ENCODE data around the gene C14orf119. TPM values are rescaled to one million over a fixed set of nuclear protein-coding genes. Genes with fewer than 3 reads are reported as not detected.

Gene C14orf119
- polyA plus RNA-seq, 6 donors from 2014 or later = 31.7 to 81.0 (median 69.0) TPM

DNA sequence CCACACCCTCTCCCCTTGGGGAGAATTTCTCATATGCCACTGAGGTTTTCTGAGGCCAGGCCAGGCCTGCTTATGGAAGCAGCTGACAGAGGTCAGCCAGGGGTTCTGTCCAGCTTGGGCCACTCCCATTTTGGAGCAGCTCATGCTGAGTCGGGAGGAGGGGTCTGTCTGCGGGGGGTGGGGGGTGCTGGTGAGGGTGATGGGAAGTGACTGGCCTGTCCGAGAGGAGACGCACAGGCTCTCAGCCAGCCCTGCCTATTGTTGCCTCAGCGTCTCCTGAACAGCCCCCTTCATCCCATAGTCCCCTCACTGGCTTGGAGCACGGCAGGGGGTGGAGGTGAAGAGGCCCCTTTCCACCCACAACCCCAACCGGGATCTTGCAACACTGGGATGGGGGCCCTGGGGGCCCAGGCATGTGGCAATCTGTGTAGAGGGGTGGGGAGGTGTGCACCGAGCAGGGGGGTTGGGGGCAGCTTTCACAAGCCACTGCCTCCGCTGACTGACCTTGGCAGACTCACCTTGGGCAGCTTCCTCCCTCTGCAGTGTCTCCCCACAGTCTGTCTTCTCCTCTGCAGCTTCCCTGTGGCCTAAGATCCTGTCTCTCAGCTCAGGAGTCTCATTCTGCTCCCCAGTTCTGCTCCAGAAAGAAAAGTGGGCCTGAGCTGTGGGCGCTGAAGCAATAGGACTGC, 18.3 kb downstream of the C14orf119 start:
- H3K4me1 Mint-ChIP-seq = peaks cover 3% of the 10 kb centered on the region in 3 donors
- H3K4me3 Mint-ChIP-seq = no peak overlapping the region
- H3K27me3 Mint-ChIP-seq = peaks cover 13 to 21% (median 18%) of the 10 kb centered on the region in 3 donors
- H3K9me3 Mint-ChIP-seq = no peaks in the 10 kb centered on the region
- H3K36me3 Mint-ChIP-seq = no peaks in the 10 kb centered on the region
- H3K27ac Mint-ChIP-seq = no peak overlapping the region
- DNase-seq = no peak
- no peak for ATAC-seq (ENCODE audit: low read depth in 2 of 2)

DNA sequence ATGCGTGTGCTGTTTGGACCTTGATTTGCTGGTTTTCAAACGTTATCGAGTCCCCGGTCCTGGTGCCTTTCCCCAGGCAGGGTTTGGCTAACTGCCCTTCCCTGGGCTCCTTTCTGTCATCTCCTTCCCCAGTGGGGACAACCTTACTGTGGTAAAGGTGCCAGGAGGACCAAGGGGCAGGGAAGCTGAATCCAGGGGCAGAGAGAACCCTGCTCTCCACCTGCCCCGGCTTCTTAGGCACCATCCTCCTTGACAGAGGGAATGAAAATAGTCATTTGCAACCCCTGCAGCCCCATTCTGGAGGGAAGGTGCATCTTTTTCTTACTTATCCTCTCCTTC, 18.8 kb downstream of the C14orf119 start:
- no peaks in the 10 kb centered on the region for H3K36me3 Mint-ChIP-seq
- DNase-seq (no peak), ATAC-seq (ENCODE audit: low read depth in 2 of 2) (no peak)
- peak overlapping the region in 1 of 6 donors; percentile 69 for H3K27ac Mint-ChIP-seq
- peaks cover 4 to 8% (median 5%) of the 10 kb centered on the region in 3 donors for H3K4me1 Mint-ChIP-seq
- peaks cover 13 to 21% (median 18%) of the 10 kb centered on the region in 3 donors for H3K27me3 Mint-ChIP-seq
- no peaks in the 10 kb centered on the region for H3K9me3 Mint-ChIP-seq
- no peak overlapping the region for H3K4me3 Mint-ChIP-seq

- no peak overlapping the region for H3K4me3 Mint-ChIP-seq
- ATAC-seq (ENCODE audit: low read depth in 2 of 2) = no peak
- peaks cover 8 to 14% (median 9%) of the 10 kb centered on the region in 3 donors for H3K4me1 Mint-ChIP-seq
Measured at GRCh38 chr14:23114669-23115038, 19.3 kb downstream of the C14orf119 start.

GRCh38 chr14:23115039-23115731, 19.9 kb downstream of the C14orf119 start:
- Mint-ChIP-seq H3K36me3 (no peaks in the 10 kb centered on the region), H3K27me3 (peaks cover 13 to 21% (median 18%) of the 10 kb centered on the region in 3 donors), H3K4me3 (peak overlapping the region in 1 of 8 donors; percentile 47), H3K27ac (no peak overlapping the region), H3K4me1 (peaks cover 11 to 19% (median 15%) of the 10 kb centered on the region in 3 donors), H3K9me3 (no peaks in the 10 kb centered on the region)
- no peak for ATAC-seq (ENCODE audit: low read depth in 2 of 2)
- DNase-seq = no peak

More at GRCh38 chr14:23114669-23115038, 19.3 kb downstream of the C14orf119 start:
- DNase-seq = no peak
- peaks cover 13 to 21% (median 18%) of the 10 kb centered on the region in 3 donors for H3K27me3 Mint-ChIP-seq
- H3K9me3 Mint-ChIP-seq = no peaks in the 10 kb centered on the region
- no peak overlapping the region for H3K27ac Mint-ChIP-seq
- H3K36me3 Mint-ChIP-seq = no peaks in the 10 kb centered on the region

- Mint-ChIP-seq H3K27ac (peak overlapping the region in 1 of 6 donors; percentile 62), H3K27me3 (peaks cover 13 to 21% (median 18%) of the 10 kb centered on the region in 3 donors), H3K36me3 (no peaks in the 10 kb centered on the region), H3K9me3 (no peaks in the 10 kb centered on the region), H3K4me1 (peaks cover 19 to 26% (median 22%) of the 10 kb centered on the region in 3 donors), H3K4me3 (no peak overlapping the region)
- no peak for DNase-seq
- no peak for ATAC-seq (ENCODE audit: low read depth in 2 of 2)
Measured at GRCh38 chr14:23115918-23116317, 20.6 kb downstream of the C14orf119 start.

- Mint-ChIP-seq H3K4me3 (no peak overlapping the region), H3K36me3 (no peaks in the 10 kb centered on the region), H3K27me3 (peaks cover 13 to 21% (median 18%) of the 10 kb centered on the region in 3 donors), H3K27ac (peak overlapping the region in 1 of 6 donors; percentile 56), H3K9me3 (no peaks in the 10 kb centered on the region), H3K4me1 (peaks cover 30 to 37% (median 34%) of the 10 kb centered on the region in 3 donors)
- no peak for DNase-seq
- ATAC-seq (ENCODE audit: low read depth in 2 of 2) = no peak
Measured at GRCh38 chr14:23117371-23118020, 22.2 kb downstream of the C14orf119 start.

DNA sequence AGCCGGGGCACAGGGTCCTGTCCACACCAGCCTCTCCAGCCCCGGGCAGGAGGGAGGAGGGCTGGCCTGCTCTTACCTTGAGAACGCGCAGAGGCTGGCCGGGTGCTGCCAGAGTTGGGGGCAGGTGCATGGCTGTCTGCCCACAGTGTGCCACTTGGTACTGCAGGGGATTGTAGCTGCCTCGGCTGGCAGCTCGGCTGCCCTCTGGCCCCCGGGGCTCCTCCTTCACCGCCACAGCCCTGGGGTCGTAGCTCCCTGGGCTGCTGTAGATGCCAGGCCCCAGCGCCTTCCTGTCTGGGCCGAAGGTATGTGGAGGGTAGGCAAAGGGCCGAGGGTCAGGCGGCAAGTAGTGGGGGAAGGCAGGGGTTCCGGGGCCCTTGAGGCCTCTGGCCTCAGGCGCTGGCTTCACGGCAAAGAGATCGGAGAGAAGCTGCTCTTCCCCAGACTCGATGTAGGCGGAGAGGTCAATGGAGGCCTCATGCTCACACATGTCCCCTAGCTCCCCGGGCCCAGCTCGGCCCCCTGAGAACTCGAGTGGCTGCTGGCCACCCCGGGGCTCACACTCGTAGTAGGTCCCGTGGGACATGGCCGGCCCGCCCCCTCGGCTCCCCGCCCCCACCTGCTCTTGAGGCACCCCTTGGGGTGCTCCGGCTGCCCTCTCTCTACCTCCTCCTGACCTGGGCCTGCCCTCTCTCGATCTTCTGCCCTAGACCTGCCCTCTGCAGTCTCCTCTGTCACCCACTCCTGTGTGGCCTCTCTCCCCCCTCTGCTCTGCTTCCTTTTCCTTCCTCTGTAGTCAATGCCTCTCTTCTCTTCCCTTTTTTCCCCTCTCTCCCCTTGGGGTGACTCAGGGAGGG, 23.4 kb downstream of the C14orf119 start, which contains the start of gene CEBPE:
CEBPE (minus strand) TSS at position 750 of the 857 bp plus-strand sequence; CDS start at position 586, 164 bp downstream.
- H3K9me3 Mint-ChIP-seq = no peaks in the 10 kb centered on the region
- peaks cover 30 to 37% (median 34%) of the 10 kb centered on the region in 3 donors for H3K4me1 Mint-ChIP-seq
- H3K36me3 Mint-ChIP-seq = no peaks in the 10 kb centered on the region
- ATAC-seq (ENCODE audit: low read depth in 2 of 2) (no peak), DNase-seq (no peak)
- peaks cover 13 to 21% (median 18%) of the 10 kb centered on the region in 3 donors for H3K27me3 Mint-ChIP-seq
- H3K27ac Mint-ChIP-seq = peak within 1 kb of the TSS; percentile 70 to 97 (median 93)
- peak within 1 kb of the TSS; percentile 22 to 91 (median 84) for H3K4me3 Mint-ChIP-seq

GRCh38 chr14:23119363-23120327, 24.3 kb downstream of the C14orf119 start:
- H3K27me3 Mint-ChIP-seq = peaks cover 7 to 13% (median 12%) of the 10 kb centered on the region in 3 donors
- H3K4me3 Mint-ChIP-seq = peak overlapping the region; percentile 22 to 91 (median 84)
- peak overlapping the region; percentile 70 to 97 (median 93) for H3K27ac Mint-ChIP-seq
- DNase-seq (peak; percentile 61), ATAC-seq (ENCODE audit: low read depth in 2 of 2) (peak; percentile 78 to 79)
- H3K36me3 Mint-ChIP-seq = no peaks in the 10 kb centered on the region
- H3K9me3 Mint-ChIP-seq = no peaks in the 10 kb centered on the region
- H3K4me1 Mint-ChIP-seq = peaks cover 30 to 37% (median 34%) of the 10 kb centered on the region in 3 donors

- DNase-seq (peak; percentile 71), ATAC-seq (ENCODE audit: low read depth in 2 of 2) (peak; percentile 65 to 69)
- peaks cover 30 to 37% (median 34%) of the 10 kb centered on the region in 3 donors for H3K4me1 Mint-ChIP-seq
- peaks cover 2 to 7% (median 5%) of the 10 kb centered on the region in 3 donors for H3K27me3 Mint-ChIP-seq
- peak overlapping the region; percentile 41 to 97 (median 93) for H3K27ac Mint-ChIP-seq
- H3K36me3 Mint-ChIP-seq = no peaks in the 10 kb centered on the region
- H3K4me3 Mint-ChIP-seq = peak overlapping the region in 7 of 8 donors; percentile 73 to 91 (median 85)
- H3K9me3 Mint-ChIP-seq = no peaks in the 10 kb centered on the region
Measured at GRCh38 chr14:23120541-23121251, 25.4 kb downstream of the C14orf119 start.

GRCh38 chr14:23121361-23121771, 26.1 kb downstream of the C14orf119 start:
- peak; percentile 35 to 41 for ATAC-seq (ENCODE audit: low read depth in 2 of 2)

GRCh38 chr14:23122086-23122485, 26.8 kb downstream of the C14orf119 start:
- no peaks in the 10 kb centered on the region for H3K9me3 Mint-ChIP-seq
- H3K4me3 Mint-ChIP-seq = peak overlapping the region in 3 of 8 donors; percentile 37 to 83 (median 57)
- DNase-seq = no peak
- no peaks in the 10 kb centered on the region for H3K27me3 Mint-ChIP-seq
- no peaks in the 10 kb centered on the region for H3K36me3 Mint-ChIP-seq
- peak overlapping the region in 3 of 6 donors; percentile 26 to 96 (median 42) for H3K27ac Mint-ChIP-seq
- peaks cover 30 to 37% (median 34%) of the 10 kb centered on the region in 3 donors for H3K4me1 Mint-ChIP-seq
- ATAC-seq (ENCODE audit: low read depth in 2 of 2) = no peak

More at GRCh38 chr14:23121361-23121771, 26.1 kb downstream of the C14orf119 start:
- Mint-ChIP-seq H3K36me3 (no peaks in the 10 kb centered on the region), H3K27me3 (peaks cover 0 to 2% (median 0%) of the 10 kb centered on the region in 3 donors), H3K9me3 (no peaks in the 10 kb centered on the region), H3K27ac (peak overlapping the region; percentile 79 to 96 (median 92)), H3K4me1 (peaks cover 30 to 37% (median 34%) of the 10 kb centered on the region in 3 donors), H3K4me3 (peak overlapping the region in 7 of 8 donors; percentile 73 to 91 (median 85))
- peak; percentile 31 for DNase-seq

Data from naive B cell (primary cell).